ENCODE data around the gene MVB12B. TPM values are rescaled to one million over a fixed set of nuclear protein-coding genes. Genes with fewer than 3 reads are reported as not detected.

The MVB12B gene
- total RNA-seq, 1 donor from 2014 or later: 16.5 TPM

GRCh38 chr9:126411948-126412284, 85.3 kb downstream of the MVB12B start:
- no peak for DNase-seq (ENCODE audit: extremely low spot score in 2 of 2)
- Histone ChIP-seq H3K36me3 (peaks cover 0 to 5% of the 10 kb centered on the region in 2 donors), H3K27me3 (no peaks in the 10 kb centered on the region), H3K9me3 (no peaks in the 10 kb centered on the region), H3K4me1 (peaks cover 9% of the 10 kb centered on the region), H3K27ac (peak overlapping the region; percentile 9), H3K4me3 (no peak overlapping the region)
- TF ChIP-seq POLR2AphosphoS5 (IDR thresholded peaks at IDR 0.05; ENCODE audit: insufficient read depth in 1 of 2, low read depth in 1 of 2) (no peak), CTCF (IDR thresholded peaks at IDR 0.05) (no peak), POLR2A (IDR thresholded peaks at IDR 0.05) (no peak)
- intact Hi-C loops (cut with DNase I): no loop called here

- Histone ChIP-seq H3K4me3 (no peak overlapping the region), H3K4me1 (peaks cover 9% of the 10 kb centered on the region), H3K36me3 (peaks cover 0 to 5% of the 10 kb centered on the region in 2 donors), H3K27ac (no peak overlapping the region), H3K9me3 (no peaks in the 10 kb centered on the region), H3K27me3 (no peaks in the 10 kb centered on the region)
- intact Hi-C loops (cut with DNase I): no loop called here
- DNase-seq (ENCODE audit: extremely low spot score in 2 of 2): no peak
- TF ChIP-seq POLR2A (IDR thresholded peaks at IDR 0.05) (no peak), CTCF (IDR thresholded peaks at IDR 0.05) (no peak), POLR2AphosphoS5 (IDR thresholded peaks at IDR 0.05; ENCODE audit: insufficient read depth in 1 of 2, low read depth in 1 of 2) (no peak)
Observed at GRCh38 chr9:126412905-126413304, 86.3 kb downstream of the MVB12B start.

GRCh38 chr9:126413391-126414068, 86.9 kb downstream of the MVB12B start:
- no peaks in the 10 kb centered on the region for H3K9me3 ChIP-seq
- no peak for DNase-seq (ENCODE audit: extremely low spot score in 2 of 2)
- peaks cover 0 to 5% of the 10 kb centered on the region in 2 donors for H3K36me3 ChIP-seq
- no peaks in the 10 kb centered on the region for H3K27me3 ChIP-seq
- H3K27ac ChIP-seq: no peak overlapping the region
- no peak overlapping the region for H3K4me3 ChIP-seq
- TF ChIP-seq POLR2A (IDR thresholded peaks at IDR 0.05) (no peak), CTCF (IDR thresholded peaks at IDR 0.05) (no peak), POLR2AphosphoS5 (IDR thresholded peaks at IDR 0.05; ENCODE audit: insufficient read depth in 1 of 2, low read depth in 1 of 2) (no peak)
- intact Hi-C loops (cut with DNase I): no loop called here
- peaks cover 9% of the 10 kb centered on the region for H3K4me1 ChIP-seq

GRCh38 chr9:126415741-126416370, 89.2 kb downstream of the MVB12B start:
- Histone ChIP-seq H3K4me1 (peaks cover 9% of the 10 kb centered on the region), H3K27me3 (no peaks in the 10 kb centered on the region), H3K36me3 (no peaks in the 10 kb centered on the region), H3K27ac (no peak overlapping the region), H3K4me3 (no peak overlapping the region), H3K9me3 (no peaks in the 10 kb centered on the region)
- TF ChIP-seq POLR2A (IDR thresholded peaks at IDR 0.05): no peak
- TF ChIP-seq CTCF (IDR thresholded peaks at IDR 0.05): no peak
- no peak for TF ChIP-seq POLR2AphosphoS5 (IDR thresholded peaks at IDR 0.05; ENCODE audit: insufficient read depth in 1 of 2, low read depth in 1 of 2)
- DNase-seq (ENCODE audit: extremely low spot score in 2 of 2): no peak
- intact Hi-C loops (cut with DNase I): no loop called here

GRCh38 chr9:126417043-126417442, 90.4 kb downstream of the MVB12B start:
- H3K9me3 ChIP-seq: no peaks in the 10 kb centered on the region
- peaks cover 6% of the 10 kb centered on the region for H3K4me1 ChIP-seq
- no peak overlapping the region for H3K4me3 ChIP-seq
- H3K27ac ChIP-seq: no peak overlapping the region
- TF ChIP-seq CTCF (IDR thresholded peaks at IDR 0.05) (no peak), POLR2AphosphoS5 (IDR thresholded peaks at IDR 0.05; ENCODE audit: insufficient read depth in 1 of 2, low read depth in 1 of 2) (no peak), POLR2A (IDR thresholded peaks at IDR 0.05) (no peak)
- intact Hi-C loops (cut with DNase I): no loop called here
- H3K36me3 ChIP-seq: peaks cover 0 to 7% of the 10 kb centered on the region in 2 donors
- no peak for DNase-seq (ENCODE audit: extremely low spot score in 2 of 2)
- H3K27me3 ChIP-seq: no peaks in the 10 kb centered on the region

Measured in vagina (tissue), 2 donors.